Spleen (tissue), 7 donors: Measurements from ENCODE around the gene CXorf38.

Source experiments
- CTCF ChIP-seq, 11 experiments: fragments of 200-600 bp in 7 of 11; fragments of 450-650 bp in 4 of 11; sonication (generic) in 4 of 11; IDR thresholded peaks in 8 of 11; conservative IDR thresholded peaks in 3 of 11; 1 replicate in 7 of 11; 2 replicates in 4 of 11; pipeline versions ENCODE4 v1.4.0 to v1.8.0; 2016 to 2021; ENCODE audit warnings: antibody characterized with exemption in 11 of 11, inconsistent platforms in 4 of 11, mild to moderate bottlenecking in 1 of 11
- POLR2A ChIP-seq, 3 donors: fragments of 450-650 bp; IDR thresholded peaks; one replicate each; pipeline ENCODE4 v1.5.1; 2017; ENCODE audit warnings: antibody characterized with exemption in 3 of 3, mild to moderate bottlenecking in 1 of 3
- POLR2AphosphoS5 ChIP-seq, 3 donors: sonication (generic); formaldehyde crosslinking; IDR thresholded peaks; one replicate each; pipeline ENCODE4 v1.5.1; 2017; ENCODE audit warnings: antibody characterized with exemption in 3 of 3
- donor health status: DM: no; HTN: no; CAD: no; lungs with moderate emphysema.
- donor health status: DM: no; HTN: no; CAD: no.
- donor health status: DM: no; HTN: no; CAD: no.

DNA sequence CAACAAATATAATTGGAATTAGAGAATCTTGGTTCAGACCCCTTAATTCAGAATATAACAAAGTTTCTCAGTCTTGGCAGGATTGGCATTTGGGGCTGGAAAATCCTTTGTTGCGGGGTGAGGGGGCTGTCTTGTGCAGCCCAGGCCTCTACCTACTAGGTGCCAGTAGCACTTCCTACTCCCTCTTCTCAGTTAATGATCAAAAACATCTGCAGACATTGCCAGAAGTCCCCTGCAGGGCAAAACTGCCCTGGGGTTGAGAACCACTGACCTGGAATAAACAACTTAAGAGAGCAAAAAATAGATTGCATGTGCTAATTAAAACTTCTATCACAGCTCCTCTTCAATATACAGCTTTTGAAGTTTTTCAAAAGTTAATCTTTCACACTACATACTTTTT is 36.7 kb upstream of the CXorf38 start:
- TF ChIP-seq CTCF (IDR thresholded peaks at IDR 0.05 in 8 of 11, conservative IDR thresholded peaks at IDR 0.05 in 3 of 11) = no peak
- TF ChIP-seq POLR2A (IDR thresholded peaks at IDR 0.05) = no peak
- no peak for TF ChIP-seq POLR2AphosphoS5 (IDR thresholded peaks at IDR 0.05)
